NCI-H1694 (cell line): ENCODE measurements around the gene SFTPB.
"Not testable (repeated sequence)": the region's sequence is repeated elsewhere in the genome, so short reads cannot be mapped to it uniquely, and the experiment has no call there.

Experiments
- DNase-seq: peaks from one replicate; lab custom pipeline; 2025; lab: John Stamatoyannopoulos, UW

The SFTPB gene

GRCh38 chr2:85668009-85668856, at the start of gene SFTPB:
Gene SFTPB (minus strand): TSS chr2:85668199. CDS start chr2:85668183, 16 bp downstream.
- no peak for DNase-seq

- no peak for DNase-seq
Observed at GRCh38 chr2:85717308-85718008, 49.5 kb upstream of the SFTPB start.

GRCh38 chr2:85716346-85716914, 48.4 kb upstream of the SFTPB start:
- DNase-seq: no peak

- DNase-seq: no peak
Observed at GRCh38 chr2:85714841-85715240, 46.8 kb upstream of the SFTPB start.

- not testable (repeated sequence) for DNase-seq
Observed at GRCh38 chr2:85714421-85714820, 46.4 kb upstream of the SFTPB start.

- DNase-seq: no peak
Observed at GRCh38 chr2:85713836-85714235, 45.8 kb upstream of the SFTPB start.

GRCh38 chr2:85712849-85713612, 45.0 kb upstream of the SFTPB start:
- no peak for DNase-seq

GRCh38 chr2:85712336-85712735, 44.3 kb upstream of the SFTPB start:
- no peak for DNase-seq

GRCh38 chr2:85711578-85712060, 43.6 kb upstream of the SFTPB start:
- no peak for DNase-seq

GRCh38 chr2:85710687-85711577, 42.9 kb upstream of the SFTPB start:
- DNase-seq: no peak

GRCh38 chr2:85709401-85709811, 41.4 kb upstream of the SFTPB start:
- no peak for DNase-seq

- no peak for DNase-seq
Observed at GRCh38 chr2:85708641-85709040, 40.6 kb upstream of the SFTPB start.

- DNase-seq: peak; percentile 73
Observed at GRCh38 chr2:85707304-85707703, 39.3 kb upstream of the SFTPB start.

- no peak for DNase-seq
Observed at GRCh38 chr2:85706599-85707296, 38.7 kb upstream of the SFTPB start.

- no peak for DNase-seq
Observed at GRCh38 chr2:85706063-85706462, 38.1 kb upstream of the SFTPB start.

GRCh38 chr2:85705680-85706039, 37.7 kb upstream of the SFTPB start:
- DNase-seq: no peak

GRCh38 chr2:85704800-85705679, 37.0 kb upstream of the SFTPB start:
- DNase-seq: no peak

GRCh38 chr2:85704038-85704437, 36.0 kb upstream of the SFTPB start:
- DNase-seq: no peak

GRCh38 chr2:85703329-85703728, 35.3 kb upstream of the SFTPB start:
- DNase-seq: no peak
